IPS-NIHi11 (cell line): ENCODE data around the gene POU2F1.
"Not testable (repeated sequence)": the region's sequence is repeated elsewhere in the genome, so short reads cannot be mapped to it uniquely, and the experiment has no call there.

ENCODE experiments used
- DNase-seq: peaks from one replicate; pipeline ENCODE4 v3.0.0; 2012; ENCODE audit warnings: mixed read lengths, low spot score

Gene POU2F1

GRCh38 chr1:167205306-167206050 lies 15.2 kb upstream of the POU2F1 start:
- not testable (repeated sequence) for DNase-seq

- DNase-seq: no peak
Observed at GRCh38 chr1:167206166-167206835, 14.4 kb upstream of the POU2F1 start.

- no peak for DNase-seq
Observed at GRCh38 chr1:167207940-167208623, 12.6 kb upstream of the POU2F1 start.

GRCh38 chr1:167208624-167208976 lies 12.1 kb upstream of the POU2F1 start:
- DNase-seq: no peak

GRCh38 chr1:167209044-167209443 lies 11.6 kb upstream of the POU2F1 start:
- DNase-seq: no peak

GRCh38 chr1:167210966-167211674 lies 9.6 kb upstream of the POU2F1 start:
- no peak for DNase-seq

- DNase-seq: no peak
Observed at GRCh38 chr1:167212025-167212424, 8.7 kb upstream of the POU2F1 start.

GRCh38 chr1:167216809-167217208 lies 3.9 kb upstream of the POU2F1 start:
- DNase-seq: no peak

- no peak for DNase-seq
Observed at GRCh38 chr1:167219194-167219593, 1.5 kb upstream of the POU2F1 start.

- peak; percentile 82 for DNase-seq
Observed at GRCh38 chr1:167219646-167220536, 795 bp upstream of the POU2F1 start.

- DNase-seq: peak; percentile 46
Observed at GRCh38 chr1:167221126-167221737, 546 bp downstream of the POU2F1 start.

- DNase-seq: peak; percentile 27
Observed at GRCh38 chr1:167221738-167222610, 1.3 kb downstream of the POU2F1 start.

- DNase-seq: no peak
Observed at GRCh38 chr1:167223144-167224103, 2.7 kb downstream of the POU2F1 start.

- not testable (repeated sequence) for DNase-seq
Observed at GRCh38 chr1:167224734-167225235, 4.1 kb downstream of the POU2F1 start.

- DNase-seq: no peak
Observed at GRCh38 chr1:167225920-167226319, 5.2 kb downstream of the POU2F1 start.

GRCh38 chr1:167227934-167228378 lies 7.3 kb downstream of the POU2F1 start:
- DNase-seq: peak; percentile 10

GRCh38 chr1:167229719-167230385 lies 9.2 kb downstream of the POU2F1 start:
- DNase-seq: no peak

- DNase-seq: no peak
Observed at GRCh38 chr1:167230437-167230836, 9.8 kb downstream of the POU2F1 start.
